ENCODE data around the gene POPDC2. TPM values are rescaled to one million over a fixed set of nuclear protein-coding genes. Genes with fewer than 3 reads are reported as not detected.
A peak's percentile ranks its signal among the peaks of the same experiment; 100 is the strongest.

The POPDC2 gene
- total and polyA plus RNA-seq, 10 of the 15 experiments (the other 5 are each of a cell fraction or from before 2014, with no cell fraction given): 1.8 to 12.7 (median 3.5) TPM

GRCh38 chr3:119628816-119629445, 31.5 kb downstream of the POPDC2 start (continued):
- TF ChIP-seq IRF5 (IDR thresholded peaks at IDR 0.05; ENCODE audit: borderline replicate concordance): no peak
- TF ChIP-seq FOXM1 (IDR thresholded peaks at IDR 0.05; ENCODE audit: low read depth, low read length): peak; percentile 54; the same call in 1 of the 2 replicates
- TF ChIP-seq HCFC1 (IDR thresholded peaks at IDR 0.05; ENCODE audit: low read length): no peak
- peak; percentile 10; the same call in 1 of the 2 replicates for TF ChIP-seq MTA2 (IDR thresholded peaks at IDR 0.05; ENCODE audit: low read depth)
- no peak for TF ChIP-seq KLF5 (IDR thresholded peaks at IDR 0.05; ENCODE audit: partially characterized antibody)
- TF ChIP-seq LARP7 (IDR thresholded peaks at IDR 0.05): no peak
- TF ChIP-seq HDAC2 (IDR thresholded peaks at IDR 0.05): no peak
- no peak for TF ChIP-seq ZNF622 (IDR thresholded peaks at IDR 0.05)
- no peak for TF ChIP-seq RAD51 (IDR thresholded peaks at IDR 0.05)
- TF ChIP-seq ATF2 (IDR thresholded peaks at IDR 0.05; ENCODE audit: low read length): peak; percentile 69; the same call in 1 of the 2 replicates
- no peak for TF ChIP-seq USF2 (IDR thresholded peaks at IDR 0.05; ENCODE audit: borderline replicate concordance, low read depth, low read length)
- no peak for TF ChIP-seq ELK1 (IDR thresholded peaks at IDR 0.05; ENCODE audit: low read depth, low read length)
- peak; percentile 14 for TF ChIP-seq PBX3 (IDR thresholded peaks at IDR 0.05; ENCODE audit: insufficient replicate concordance, low read depth, low read length)
- TF ChIP-seq GABPA (IDR thresholded peaks at IDR 0.05; ENCODE audit: low read depth): no peak
- no peak for TF ChIP-seq PAX8 (IDR thresholded peaks at IDR 0.05)
- TF ChIP-seq POLR2AphosphoS2 (IDR thresholded peaks at IDR 0.05; ENCODE audit: low read depth, low read length): no peak
- TF ChIP-seq MXI1 (IDR thresholded peaks at IDR 0.05; ENCODE audit: low read depth, low read length): no peak
- TF ChIP-seq SMARCA5 (IDR thresholded peaks at IDR 0.05): peak; percentile 66; the same call in 1 of the 2 replicates
- no peak for TF ChIP-seq BCLAF1 (IDR thresholded peaks at IDR 0.05)
- TF ChIP-seq WRNIP1 (IDR thresholded peaks at IDR 0.05; ENCODE audit: borderline replicate concordance, low read depth, low read length): no peak
- TF ChIP-seq RBBP5 (conservative IDR thresholded peaks at IDR 0.05): no peak
- 0 out of 2 replicates have a peak, but pooled peaks have one; percentile 26 for TF ChIP-seq POLR2AphosphoS5 (IDR thresholded peaks at IDR 0.05; ENCODE audit: low read length)
- TF ChIP-seq ZZZ3 (IDR thresholded peaks at IDR 0.05; ENCODE audit: control insufficient read depth, insufficient read length, low read depth): no peak
